Uterus (tissue), 2 donors: Measurements from ENCODE around the gene CAMTA1.

Experiments
- POLR2A ChIP-seq, 2 donors: fragments of 450-650 bp; IDR thresholded peaks; one replicate each; pipeline ENCODE4 v1.6.1; 2016; ENCODE audit warnings: antibody characterized with exemption in 2 of 2, mild to moderate bottlenecking in 1 of 2, moderate library complexity in 1 of 2
- TF ChIP-seq, protein P1 (sequence below), 4 experiments: fragments of 200-600 bp in 2 of 4; fragments of 450-650 bp in 2 of 4; sonication (generic) in 2 of 4; IDR thresholded peaks; one replicate each; pipeline ENCODE4 v1.5.1; 2016 to 2019; ENCODE audit warnings: antibody characterized with exemption in 4 of 4, mild to moderate bottlenecking in 2 of 4, moderate library complexity in 1 of 4

DNA sequence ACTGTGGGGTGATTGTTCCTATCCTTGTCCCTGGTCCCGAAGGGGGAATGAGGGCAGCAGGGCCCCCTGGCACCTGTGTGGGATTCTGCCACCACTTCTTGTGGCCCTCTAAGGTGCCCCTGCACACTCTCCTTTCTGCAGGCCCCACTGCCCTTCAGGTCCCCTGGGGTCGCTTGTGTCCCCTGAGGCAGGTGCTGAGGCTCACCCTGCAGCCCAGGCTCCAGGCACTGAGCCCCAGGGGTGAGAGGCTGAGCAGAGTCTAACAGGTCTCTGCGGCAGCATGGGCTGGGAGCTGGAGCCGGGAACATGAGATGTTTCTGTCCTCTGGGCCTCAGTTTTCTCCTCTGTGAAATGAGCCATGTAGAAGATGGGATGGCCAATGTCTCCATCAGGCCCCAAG lies 774.9 kb downstream of the CAMTA1 start:
- TF ChIP-seq, protein P1, sequence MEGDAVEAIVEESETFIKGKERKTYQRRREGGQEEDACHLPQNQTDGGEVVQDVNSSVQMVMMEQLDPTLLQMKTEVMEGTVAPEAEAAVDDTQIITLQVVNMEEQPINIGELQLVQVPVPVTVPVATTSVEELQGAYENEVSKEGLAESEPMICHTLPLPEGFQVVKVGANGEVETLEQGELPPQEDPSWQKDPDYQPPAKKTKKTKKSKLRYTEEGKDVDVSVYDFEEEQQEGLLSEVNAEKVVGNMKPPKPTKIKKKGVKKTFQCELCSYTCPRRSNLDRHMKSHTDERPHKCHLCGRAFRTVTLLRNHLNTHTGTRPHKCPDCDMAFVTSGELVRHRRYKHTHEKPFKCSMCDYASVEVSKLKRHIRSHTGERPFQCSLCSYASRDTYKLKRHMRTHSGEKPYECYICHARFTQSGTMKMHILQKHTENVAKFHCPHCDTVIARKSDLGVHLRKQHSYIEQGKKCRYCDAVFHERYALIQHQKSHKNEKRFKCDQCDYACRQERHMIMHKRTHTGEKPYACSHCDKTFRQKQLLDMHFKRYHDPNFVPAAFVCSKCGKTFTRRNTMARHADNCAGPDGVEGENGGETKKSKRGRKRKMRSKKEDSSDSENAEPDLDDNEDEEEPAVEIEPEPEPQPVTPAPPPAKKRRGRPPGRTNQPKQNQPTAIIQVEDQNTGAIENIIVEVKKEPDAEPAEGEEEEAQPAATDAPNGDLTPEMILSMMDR (IDR thresholded peaks at IDR 0.05), result no peak
- TF ChIP-seq POLR2A (IDR thresholded peaks at IDR 0.05), result no peak
